Eye (tissue), 1 donor: ENCODE measurements around the gene PKNOX2.
"Not testable (repeated sequence)": the region's sequence is repeated elsewhere in the genome, so short reads cannot be mapped to it uniquely, and the experiment has no call there.

Experiments used
- DNase-seq: peaks from one replicate; pipeline ENCODE4 v3.0.0-alpha.2; 2015

Gene PKNOX2

GRCh38 chr11:125210066-125210465, 45.5 kb downstream of the PKNOX2 start:
- DNase-seq = no peak

- DNase-seq = peak; percentile 48
Observed at GRCh38 chr11:125211191-125211947, 46.8 kb downstream of the PKNOX2 start.

GRCh38 chr11:125211948-125212340, 47.4 kb downstream of the PKNOX2 start:
- no peak for DNase-seq

- peak; percentile 69 for DNase-seq
Observed at GRCh38 chr11:125214601-125215565, 50.3 kb downstream of the PKNOX2 start.

GRCh38 chr11:125215976-125216375, 51.4 kb downstream of the PKNOX2 start:
- peak; percentile 66 for DNase-seq

- no peak for DNase-seq
Observed at GRCh38 chr11:125218336-125218735, 53.8 kb downstream of the PKNOX2 start.

- DNase-seq = no peak
Observed at GRCh38 chr11:125221461-125221860, 56.9 kb downstream of the PKNOX2 start.

GRCh38 chr11:125222494-125222893, 57.9 kb downstream of the PKNOX2 start:
- no peak for DNase-seq

- not testable (repeated sequence) for DNase-seq
Observed at GRCh38 chr11:125223161-125223560, 58.6 kb downstream of the PKNOX2 start.

- DNase-seq = no peak
Observed at GRCh38 chr11:125223901-125224361, 59.4 kb downstream of the PKNOX2 start.

- peak; percentile 63 for DNase-seq
Observed at GRCh38 chr11:125224391-125225021, 60.0 kb downstream of the PKNOX2 start.

GRCh38 chr11:125225401-125225800, 60.9 kb downstream of the PKNOX2 start:
- DNase-seq = no peak

GRCh38 chr11:125226031-125226430, 61.5 kb downstream of the PKNOX2 start:
- no peak for DNase-seq

GRCh38 chr11:125226706-125227105, 62.2 kb downstream of the PKNOX2 start:
- no peak for DNase-seq

GRCh38 chr11:125227151-125227550, 62.6 kb downstream of the PKNOX2 start:
- no peak for DNase-seq

GRCh38 chr11:125228445-125228844, 63.9 kb downstream of the PKNOX2 start:
- no peak for DNase-seq

GRCh38 chr11:125228993-125229392, 64.4 kb downstream of the PKNOX2 start:
- no peak for DNase-seq

GRCh38 chr11:125229916-125230315, 65.4 kb downstream of the PKNOX2 start:
- DNase-seq = no peak

GRCh38 chr11:125233116-125233515, 68.6 kb downstream of the PKNOX2 start:
- no peak for DNase-seq

- DNase-seq = no peak
Observed at GRCh38 chr11:125233736-125234275, 69.3 kb downstream of the PKNOX2 start.

GRCh38 chr11:125235071-125235471, 70.5 kb downstream of the PKNOX2 start:
- peak; percentile 92 for DNase-seq

GRCh38 chr11:125236072-125236825, 71.7 kb downstream of the PKNOX2 start:
- peak; percentile 64 for DNase-seq
